Right lobe of liver (tissue), 6 donors: ENCODE data around the gene RNU11. TPM values are rescaled to one million over a fixed set of nuclear protein-coding genes. Genes with fewer than 3 reads are reported as not detected.

Experiments used
- ATAC-seq, 4 donors: fragments of 200-7000 bp; cut with Tn5 transposase; one replicate each; pipeline ENCODE4 v1.9.1; 2020; ENCODE audit warnings: mild to moderate bottlenecking in 4 of 4, moderate library complexity in 4 of 4
- DNase-seq, 3 donors: peaks; one replicate each; pipeline ENCODE4 v3.0.0-alpha.2; 2020
- H3K27ac ChIP-seq, 3 donors: fragments of 200-600 bp; one replicate each; pipeline ENCODE4 v1.8.0; 2022
- H3K27me3 ChIP-seq, 2 donors: fragments of 200-600 bp; one replicate each; pipeline ENCODE4 v1.8.0; 2022
- H3K36me3 ChIP-seq, 4 donors: fragments of 200-600 bp; sonication (generic) in 1 of 4; one replicate each; pipeline versions ENCODE4 v1.5.1 to v1.8.0; 2017 to 2022; ENCODE audit warnings: control low read depth in 1 of 4
- H3K4me1 ChIP-seq, 4 donors: fragments of 200-600 bp; sonication (generic) in 1 of 4; one replicate each; pipeline versions ENCODE4 v1.5.1 to v1.8.0; 2017 to 2022; ENCODE audit warnings: control low read depth in 1 of 4
- H3K4me3 ChIP-seq, 3 donors: fragments of 200-600 bp; one replicate each; pipeline ENCODE4 v1.8.0; 2022
- H3K9me3 ChIP-seq, 4 donors: fragments of 200-600 bp; sonication (generic) in 1 of 4; one replicate each; pipeline versions ENCODE4 v1.5.1 to v1.8.0; 2017 to 2022; ENCODE audit warnings: control low read depth in 1 of 4
- POLR2A ChIP-seq: fragments of 450-650 bp; IDR thresholded peaks from one replicate; pipeline ENCODE4 v1.6.1; 2017; ENCODE audit warnings: antibody characterized with exemption, mild to moderate bottlenecking
- WGBS: methylation state at CpG from one replicate; pipeline ENCODE4 v1.1.6; 2018; ENCODE audit warnings: low coverage, low lambda C conversion rate; ENCODE audit not compliant: insufficient coverage; ENCODE audit errors: missing lambda C conversion rate; 5-methylcytosine and 5-hydroxymethylcytosine counted together
- intact Hi-C, 2 donors: fragments of 100-400 bp; cut with DNase I; formaldehyde crosslinking; loops; one replicate each; pipeline versions ENCODE4 v1.11.2 to v1.14.1; 2022
- total RNA-seq, 6 experiments: library from RNA; depleted of rRNA in 2 of 6; stranded (reverse); fragments of >200 nt in 2 of 6; fragmentation: NEBNext Ultra II Directional in 3 of 6; extraction: Animal tissue kit (Norgen Biotek cat#: 25700) in 3 of 6; gene quantifications; one replicate each; pipeline versions ENCODE4 v1.1.0 to v1.2.4, GENCODE V29; 2016 to 2023
- TF ChIP-seq, protein P1 (sequence below), 4 donors: fragments of 200-600 bp in 3 of 4; fragments of 450-650 bp in 1 of 4; IDR thresholded peaks; one replicate each; pipeline versions ENCODE4 v1.5.1 to v1.8.0; 2016 to 2022; ENCODE audit warnings: antibody characterized with exemption in 4 of 4, mild to moderate bottlenecking in 2 of 4
- donor health status: DM: no; HTN: yes; CAD: no.
- donor health status: DM: no; HTN: no; CAD: no.
- donor health status: DM: no; HTN: no; CAD: no.
- donor health status: DM: no; HTN: yes; CAD: no.
- donor health status: DM: no; HTN: yes; CAD: no.

The RNU11 gene
- total RNA-seq, 6 experiments from 2014 or later, result not detected

DNA sequence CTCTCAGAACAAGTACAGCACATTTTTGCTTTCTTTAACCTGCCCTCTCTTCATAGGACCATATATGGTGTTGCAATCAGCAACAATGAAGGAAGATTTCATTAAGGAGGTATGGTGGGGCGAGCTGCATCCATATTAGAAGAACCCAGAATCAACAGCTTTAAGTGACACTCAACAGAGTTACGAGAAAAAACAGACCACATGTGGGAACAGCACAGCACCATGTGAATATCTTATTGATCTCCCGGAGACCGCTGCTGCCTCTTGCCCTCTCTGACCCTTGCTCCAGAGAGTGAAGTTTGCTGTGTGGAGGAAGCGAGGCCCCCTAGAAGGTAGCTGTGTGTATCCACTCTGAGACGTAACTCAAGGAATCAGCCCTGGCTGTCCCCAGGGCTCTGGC is 43.4 kb upstream of the RNU11 start:
- H3K9me3 ChIP-seq, result no peaks in the 10 kb centered on the region
- WGBS, result 83% methylated on average over 4 of the region's 6 CpGs
- DNase-seq, result no peak
- intact Hi-C loops, result loop anchor here in 1 of 2 donors (5.0 kb wide), 1 partner anchor 83 kb away; no protein-coding TSS in a partner anchor
- no peak for ATAC-seq
- H3K36me3 ChIP-seq, result peaks cover 0 to 44% (median 9%) of the 10 kb centered on the region in 4 donors
- no peaks in the 10 kb centered on the region for H3K4me1 ChIP-seq
- no peaks in the 10 kb centered on the region for H3K27me3 ChIP-seq
- TF ChIP-seq POLR2A, result no peak
- TF ChIP-seq, protein P1, sequence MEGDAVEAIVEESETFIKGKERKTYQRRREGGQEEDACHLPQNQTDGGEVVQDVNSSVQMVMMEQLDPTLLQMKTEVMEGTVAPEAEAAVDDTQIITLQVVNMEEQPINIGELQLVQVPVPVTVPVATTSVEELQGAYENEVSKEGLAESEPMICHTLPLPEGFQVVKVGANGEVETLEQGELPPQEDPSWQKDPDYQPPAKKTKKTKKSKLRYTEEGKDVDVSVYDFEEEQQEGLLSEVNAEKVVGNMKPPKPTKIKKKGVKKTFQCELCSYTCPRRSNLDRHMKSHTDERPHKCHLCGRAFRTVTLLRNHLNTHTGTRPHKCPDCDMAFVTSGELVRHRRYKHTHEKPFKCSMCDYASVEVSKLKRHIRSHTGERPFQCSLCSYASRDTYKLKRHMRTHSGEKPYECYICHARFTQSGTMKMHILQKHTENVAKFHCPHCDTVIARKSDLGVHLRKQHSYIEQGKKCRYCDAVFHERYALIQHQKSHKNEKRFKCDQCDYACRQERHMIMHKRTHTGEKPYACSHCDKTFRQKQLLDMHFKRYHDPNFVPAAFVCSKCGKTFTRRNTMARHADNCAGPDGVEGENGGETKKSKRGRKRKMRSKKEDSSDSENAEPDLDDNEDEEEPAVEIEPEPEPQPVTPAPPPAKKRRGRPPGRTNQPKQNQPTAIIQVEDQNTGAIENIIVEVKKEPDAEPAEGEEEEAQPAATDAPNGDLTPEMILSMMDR (IDR thresholded peaks at IDR 0.05), result no peak
- no peak overlapping the region for H3K27ac ChIP-seq
- no peak overlapping the region for H3K4me3 ChIP-seq

DNA sequence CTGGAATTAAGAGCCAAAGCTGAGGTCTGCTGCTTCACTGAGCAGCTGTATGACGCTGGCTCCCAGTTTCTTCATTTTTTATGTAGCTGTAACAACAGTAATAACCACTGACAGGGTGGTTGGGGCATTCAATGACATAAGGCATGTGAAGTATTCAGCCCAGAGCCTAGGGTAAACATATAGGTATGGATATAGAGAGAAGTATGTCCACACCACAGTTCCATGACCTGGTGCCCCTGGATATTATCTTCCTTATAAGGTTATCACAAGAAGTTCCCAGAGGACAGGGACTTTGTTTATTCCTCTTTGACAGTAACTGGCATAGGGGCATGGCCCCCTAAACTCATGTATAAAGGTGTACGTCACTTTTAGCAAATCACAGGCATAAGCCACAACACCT is 41.6 kb upstream of the RNU11 start:
- no peaks in the 10 kb centered on the region for H3K27me3 ChIP-seq
- TF ChIP-seq, protein P1 (IDR thresholded peaks at IDR 0.05), result no peak
- TF ChIP-seq POLR2A, result no peak
- H3K4me3 ChIP-seq, result no peak overlapping the region
- 100% methylated on average over 1 of the region's 2 CpGs for WGBS
- intact Hi-C loops, result no loop called here
- H3K36me3 ChIP-seq, result peaks cover 0 to 59% (median 12%) of the 10 kb centered on the region in 4 donors
- H3K27ac ChIP-seq, result no peak overlapping the region
- DNase-seq, result no peak
- ATAC-seq, result no peak
- no peaks in the 10 kb centered on the region for H3K9me3 ChIP-seq
- no peaks in the 10 kb centered on the region for H3K4me1 ChIP-seq

DNA sequence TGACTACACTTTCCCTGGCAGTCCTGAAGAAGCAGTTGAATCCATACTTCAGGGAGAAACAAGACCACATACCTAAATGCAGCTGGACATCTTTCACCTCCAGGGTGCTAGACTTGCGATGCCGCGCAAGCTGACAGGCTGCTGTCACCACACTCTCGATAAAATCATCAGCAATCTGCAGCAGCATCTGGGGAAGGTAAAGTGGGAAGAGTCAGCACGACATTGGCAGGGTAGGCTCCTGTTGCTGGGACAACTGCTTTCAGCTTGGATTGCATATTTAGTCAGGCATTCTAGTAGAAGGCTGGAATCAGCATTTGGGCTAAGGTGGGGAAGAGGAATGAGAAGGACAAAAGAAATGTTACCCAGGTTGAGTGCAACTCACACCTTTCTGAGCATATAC is 35.2 kb upstream of the RNU11 start:
- Histone ChIP-seq H3K36me3 (peaks cover 0 to 56% (median 7%) of the 10 kb centered on the region in 4 donors), H3K4me3 (no peak overlapping the region), H3K4me1 (no peaks in the 10 kb centered on the region), H3K27ac (no peak overlapping the region), H3K27me3 (no peaks in the 10 kb centered on the region), H3K9me3 (no peaks in the 10 kb centered on the region)
- TF ChIP-seq POLR2A, result no peak
- TF ChIP-seq, protein P1 (IDR thresholded peaks at IDR 0.05), result no peak
- 80% methylated on average over 2 of the region's 5 CpGs for WGBS
- no peak for DNase-seq
- intact Hi-C loops, result no loop called here
- no peak for ATAC-seq

DNA sequence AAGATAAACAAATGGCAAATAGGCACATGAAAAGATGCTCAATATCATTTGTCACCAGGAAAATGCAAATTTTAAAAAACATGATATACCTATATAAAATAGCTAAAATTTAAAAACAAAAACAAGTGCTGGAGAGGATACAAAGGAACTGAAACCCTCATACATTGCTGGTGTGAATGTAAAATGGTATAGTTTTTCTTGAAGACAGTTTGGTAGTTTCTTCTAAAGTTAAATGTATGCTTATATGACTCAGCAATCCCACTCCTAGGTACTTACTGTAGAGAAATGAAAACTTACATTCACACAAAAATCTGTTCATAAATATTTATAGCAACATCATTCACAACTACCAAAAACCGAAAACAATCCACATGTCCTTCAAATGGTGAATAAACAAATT is 16.7 kb upstream of the RNU11 start:
- no peaks in the 10 kb centered on the region for H3K9me3 ChIP-seq
- H3K4me1 ChIP-seq, result peaks cover 0 to 4% (median 0%) of the 10 kb centered on the region in 4 donors
- DNase-seq, result no peak
- no peaks in the 10 kb centered on the region for H3K27me3 ChIP-seq
- 100% methylated on average over 1 of the region's 1 CpG for WGBS
- TF ChIP-seq, protein P1 (IDR thresholded peaks at IDR 0.05), result no peak
- no peak for TF ChIP-seq POLR2A
- no peaks in the 10 kb centered on the region for H3K36me3 ChIP-seq
- intact Hi-C loops, result no loop called here
- no peak overlapping the region for H3K27ac ChIP-seq
- ATAC-seq, result no peak
- H3K4me3 ChIP-seq, result no peak overlapping the region

DNA sequence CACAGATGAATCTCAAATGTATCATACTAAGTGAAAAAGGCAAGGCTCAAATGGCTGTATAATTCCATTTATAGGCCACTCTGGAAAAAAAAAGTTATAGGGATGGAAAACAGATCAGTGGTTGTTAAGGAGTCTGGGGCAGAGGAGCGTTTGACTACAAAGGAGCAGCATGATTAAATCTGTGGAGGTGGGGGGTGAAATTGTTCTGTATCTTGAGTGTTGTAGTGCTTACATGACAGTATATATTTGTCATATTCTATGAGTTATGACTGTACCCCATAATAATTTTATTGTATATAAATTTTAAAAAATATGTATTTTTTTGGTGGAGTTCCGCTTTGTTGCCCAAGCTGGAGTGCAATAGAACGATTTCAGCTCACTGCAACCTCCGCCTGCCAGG is 15.8 kb upstream of the RNU11 start:
- no peaks in the 10 kb centered on the region for H3K9me3 ChIP-seq
- DNase-seq (no peak), ATAC-seq (no peak)
- TF ChIP-seq, protein P1 (IDR thresholded peaks at IDR 0.05), result no peak
- no peak for TF ChIP-seq POLR2A
- peaks cover 0 to 4% (median 0%) of the 10 kb centered on the region in 4 donors for H3K4me1 ChIP-seq
- WGBS, result 100% methylated on average over 4 of the region's 4 CpGs
- no peaks in the 10 kb centered on the region for H3K36me3 ChIP-seq
- H3K27ac ChIP-seq, result no peak overlapping the region
- no peak overlapping the region for H3K4me3 ChIP-seq
- no peaks in the 10 kb centered on the region for H3K27me3 ChIP-seq
- intact Hi-C loops, result no loop called here
